Activated gamma-delta T cell treated with Interleukin-2 at 50 U/mL for 16 hours (primary cell): ENCODE results near the gene TBC1D24.

Experiments
- DNase-seq: peaks from one replicate; pipeline ENCODE4 v3.0.0-alpha.2; 2020

The TBC1D24 gene

GRCh38 chr16:2500430-2500917 is 25.5 kb downstream of the TBC1D24 start:
- no peak for DNase-seq

DNA sequence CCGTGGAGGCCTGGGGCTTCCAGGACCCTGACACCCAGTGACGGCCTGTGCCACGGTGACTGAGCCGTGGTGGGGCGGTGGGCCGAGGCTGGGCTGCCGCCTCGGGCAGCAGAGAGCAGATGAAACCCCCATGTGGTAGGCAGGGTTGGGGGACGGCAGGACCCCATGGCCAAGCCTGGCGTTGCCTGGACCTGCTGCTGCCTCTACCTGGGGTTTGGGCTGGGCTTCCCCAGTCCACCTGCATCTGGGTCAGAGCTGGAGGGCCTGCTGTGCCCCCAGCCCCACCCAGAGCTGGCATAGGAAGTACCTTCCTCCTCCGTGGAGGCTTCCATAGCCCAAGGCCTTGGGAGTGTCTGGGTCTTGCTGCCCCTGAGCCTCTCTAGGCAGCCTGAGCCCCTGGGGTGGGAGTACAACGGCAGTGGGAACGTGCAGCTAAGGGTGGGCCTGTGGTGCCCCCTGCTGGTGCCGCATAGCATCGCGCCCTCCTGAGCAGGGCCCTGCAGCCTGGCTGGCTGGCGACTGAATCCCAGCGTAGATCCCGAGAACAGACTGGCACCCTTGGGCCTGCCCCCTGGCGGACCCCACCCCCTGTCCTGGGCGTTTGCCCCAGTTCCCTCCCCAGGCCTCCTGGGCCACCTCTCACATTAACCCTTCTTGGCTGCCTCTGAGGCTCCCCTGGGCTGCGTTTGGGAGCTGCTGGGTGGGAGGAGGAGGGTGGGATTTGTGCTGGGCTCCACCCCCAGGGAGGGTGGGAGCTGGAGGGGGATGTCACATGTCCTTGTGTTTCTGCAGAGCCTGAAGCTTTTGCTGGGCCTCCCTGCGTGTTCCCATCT is 26.2 kb downstream of the TBC1D24 start:
- DNase-seq = peak; percentile 82

- DNase-seq = no peak
These were observed 27.3 kb downstream of the TBC1D24 start for GRCh38 chr16:2501946-2502895.

DNA sequence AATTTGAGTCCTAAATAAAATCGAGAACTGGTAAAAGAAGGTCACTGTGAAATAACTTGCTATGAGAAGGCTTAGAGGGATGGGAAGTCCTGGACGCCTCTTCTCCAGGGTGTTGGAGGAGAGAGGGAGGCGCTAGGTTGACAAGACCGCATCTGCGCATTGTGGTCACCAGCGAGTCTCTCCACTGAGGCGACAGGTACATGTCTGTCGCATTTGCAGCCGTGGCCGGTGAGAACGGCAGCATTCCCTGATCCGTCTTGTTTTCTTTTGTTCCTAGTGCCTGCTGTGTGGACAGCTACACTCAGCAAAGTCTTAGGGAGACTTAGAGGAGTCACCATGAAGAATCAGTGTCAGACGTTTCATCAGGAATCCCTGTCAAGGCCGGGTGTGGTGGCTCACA is 30.8 kb downstream of the TBC1D24 start:
- DNase-seq = no peak

GRCh38 chr16:2507052-2507659 is 32.2 kb downstream of the TBC1D24 start:
- no peak for DNase-seq

- DNase-seq = no peak
These were observed 32.7 kb downstream of the TBC1D24 start for GRCh38 chr16:2507665-2508064.

GRCh38 chr16:2508722-2509400 is 33.9 kb downstream of the TBC1D24 start:
- no peak for DNase-seq

- DNase-seq = no peak
These were observed 36.3 kb downstream of the TBC1D24 start for GRCh38 chr16:2511128-2511800.

DNA sequence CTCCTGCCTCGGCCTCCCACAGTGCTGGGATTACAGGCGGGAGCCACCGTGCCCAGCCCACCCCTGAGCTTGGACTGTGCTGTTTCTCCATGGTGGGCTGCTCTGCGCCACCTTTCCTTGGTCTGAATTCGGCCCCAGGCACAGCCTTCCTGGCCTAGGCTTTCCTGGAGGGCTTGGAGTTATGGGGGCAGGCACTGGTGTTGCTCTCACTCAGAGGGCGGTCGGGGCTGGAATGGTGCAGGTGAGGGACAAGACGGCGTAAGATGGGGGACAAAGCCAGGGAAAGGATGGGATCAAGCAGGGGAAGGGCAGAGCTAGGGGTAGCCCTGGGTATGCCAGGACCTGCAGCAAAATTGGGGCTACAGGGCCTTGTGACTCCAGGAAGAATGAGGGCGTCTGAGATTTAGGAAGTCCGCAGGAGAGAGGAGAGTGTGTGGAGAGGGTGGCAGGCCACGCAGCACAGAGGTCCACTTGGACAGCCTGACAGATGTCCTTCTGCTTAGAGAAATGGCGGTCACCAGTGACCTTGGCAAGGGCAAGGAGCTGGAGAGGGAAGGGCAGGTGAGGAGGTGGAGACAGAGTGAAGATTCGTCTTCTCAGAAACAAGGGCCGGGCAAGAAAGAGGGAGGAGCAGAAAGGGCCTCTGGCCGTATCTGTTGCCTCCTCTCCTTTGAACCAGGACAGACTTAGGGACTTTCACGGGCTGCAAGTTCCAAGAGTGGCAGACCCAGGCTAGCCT is 37.2 kb downstream of the TBC1D24 start:
- no peak for DNase-seq

GRCh38 chr16:2512735-2513404 is 37.9 kb downstream of the TBC1D24 start:
- DNase-seq = peak; percentile 45

- peak; percentile 92 for DNase-seq
These were observed 38.7 kb downstream of the TBC1D24 start, which contains the start of gene ATP6V0C for GRCh38 chr16:2513405-2514332. TSS of gene ATP6V0C (plus strand) at chr16:2513952. CDS start at chr16:2514104, 152 bp downstream.

DNA sequence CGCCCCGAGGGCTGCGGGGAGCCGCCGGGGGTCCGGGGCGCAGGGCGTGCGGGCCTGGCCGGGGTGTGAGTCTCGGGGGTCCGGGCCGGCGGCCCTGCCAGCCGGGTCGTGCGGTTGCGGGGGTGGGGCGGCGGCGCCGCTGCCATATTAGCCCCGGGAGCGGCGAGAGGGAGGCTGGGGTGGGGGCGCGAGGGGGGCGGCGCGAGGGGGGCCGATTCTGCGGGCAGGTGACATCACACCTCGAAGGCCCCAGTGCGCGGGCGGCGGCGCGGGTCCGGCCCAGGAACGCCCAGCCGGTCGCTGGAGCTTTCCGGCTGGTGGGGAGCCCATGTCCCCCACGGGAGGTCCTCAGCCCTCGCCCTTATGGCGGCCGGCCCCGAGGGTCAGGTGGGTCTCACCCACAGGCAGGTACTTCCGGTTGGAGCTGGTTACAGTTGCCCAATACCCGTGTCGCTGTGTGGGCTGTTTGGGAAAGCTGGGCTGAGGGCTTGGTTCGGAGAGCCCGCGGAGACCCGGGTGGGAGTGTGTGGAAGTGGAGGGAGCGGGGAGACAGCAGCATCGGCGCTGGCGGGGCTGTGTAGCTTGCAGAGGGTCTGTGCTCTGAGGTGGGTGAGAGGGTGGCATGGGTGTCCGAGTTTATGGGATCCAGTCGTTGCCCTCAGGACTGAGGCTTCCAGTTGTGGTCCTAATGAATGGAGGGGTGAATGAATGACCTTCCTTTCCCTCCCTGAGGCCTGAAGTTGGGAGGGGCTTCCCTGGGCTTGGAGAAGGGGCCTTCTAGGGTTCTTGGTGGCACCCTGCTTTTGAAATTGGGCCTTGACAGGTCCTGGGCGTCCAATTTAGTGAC is 39.6 kb downstream of the TBC1D24 start:
- DNase-seq = peak; percentile 30

- DNase-seq = no peak
These were observed 40.4 kb downstream of the TBC1D24 start for GRCh38 chr16:2515180-2515851.

DNA sequence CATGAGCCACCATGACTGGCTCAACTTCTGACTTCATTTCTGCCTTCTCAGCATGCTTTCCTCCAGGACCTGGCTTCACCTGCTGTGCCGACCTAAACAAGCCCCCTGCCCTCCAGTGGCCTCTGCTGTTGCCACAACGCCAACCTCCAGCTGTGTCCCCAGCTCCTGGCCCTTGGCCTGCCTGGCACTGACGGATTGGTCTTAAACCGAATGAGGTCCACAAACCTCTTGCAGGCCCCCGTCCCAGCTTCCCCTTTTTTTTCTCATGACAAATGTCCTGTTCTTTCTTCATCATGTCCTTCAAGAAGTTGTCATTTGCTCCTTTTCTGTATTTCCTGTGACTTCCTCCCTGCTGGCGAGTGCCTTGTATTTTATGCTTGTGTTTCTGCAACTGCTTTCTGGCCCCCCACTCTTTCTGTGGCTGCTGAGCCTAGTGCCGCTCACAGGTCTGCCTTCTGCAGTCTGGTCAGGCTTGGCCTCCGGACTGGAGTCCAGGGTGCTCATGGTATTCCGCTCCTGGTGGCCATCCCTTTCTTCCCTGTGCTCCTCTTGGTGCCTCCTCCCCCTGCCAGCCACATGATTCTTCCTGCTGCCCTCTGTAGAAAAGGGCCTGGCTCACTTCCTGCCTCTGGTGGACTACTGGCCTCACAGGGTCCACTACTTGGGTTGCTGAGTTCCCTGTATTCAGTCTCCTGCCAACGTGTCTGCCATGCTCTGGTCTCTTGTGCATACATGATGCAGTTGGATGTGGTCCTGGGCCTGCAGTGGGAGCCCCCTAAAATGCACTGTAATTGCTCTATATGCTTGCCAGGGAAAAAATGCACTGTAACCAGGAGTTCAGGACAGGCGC is 41.7 kb downstream of the TBC1D24 start:
- no peak for DNase-seq

- DNase-seq = no peak
These were observed 43.2 kb downstream of the TBC1D24 start for GRCh38 chr16:2517954-2518605.
